ENCODE data around the gene FBN3.
"Not testable (repeated sequence)": the region's sequence is repeated elsewhere in the genome, so short reads cannot be mapped to it uniquely, and the experiment has no call there.

The FBN3 gene

GRCh38 chr19:8108560-8109445, 40.6 kb downstream of the FBN3 start:
- H3K27ac ChIP-seq, result no peak overlapping the region
- ChIA-PET POLR2A (ENCODE audit: low non-redundant PET) (no interaction called here), CTCF (interaction anchor here (0.7 kb wide), 1 partner anchor 378 kb away, joined by 4 read pairs; no protein-coding TSS in a partner anchor)
- no peak for TF ChIP-seq CTCF (conservative IDR thresholded peaks at IDR 0.05; ENCODE audit: low read depth)
- DNase-seq (ENCODE audit: low spot score), result no peak

GRCh38 chr19:8107301-8107903, 42.0 kb downstream of the FBN3 start:
- no peak overlapping the region for H3K27ac ChIP-seq
- DNase-seq (ENCODE audit: low spot score), result no peak
- CTCF ChIA-PET, result no interaction called here
- TF ChIP-seq CTCF (conservative IDR thresholded peaks at IDR 0.05; ENCODE audit: low read depth), result no peak
- POLR2A ChIA-PET (ENCODE audit: low non-redundant PET), result no interaction called here

- ChIA-PET POLR2A (ENCODE audit: low non-redundant PET) (no interaction called here), CTCF (no interaction called here)
- no peak for TF ChIP-seq CTCF (conservative IDR thresholded peaks at IDR 0.05; ENCODE audit: low read depth)
- no peak overlapping the region for H3K27ac ChIP-seq
- DNase-seq (ENCODE audit: low spot score), result no peak
Measured at GRCh38 chr19:8105471-8105870, 43.9 kb downstream of the FBN3 start.

- CTCF ChIA-PET; POLR2A ChIA-PET (ENCODE audit: low non-redundant PET); DNase-seq (ENCODE audit: low spot score); H3K27ac ChIP-seq: not testable (repeated sequence)
Measured at GRCh38 chr19:8101910-8102309, 47.5 kb downstream of the FBN3 start.

- DNase-seq (ENCODE audit: low spot score), result no peak
- H3K27ac ChIP-seq, result no peak overlapping the region
- CTCF ChIA-PET, result no interaction called here
- no peak for TF ChIP-seq CTCF (conservative IDR thresholded peaks at IDR 0.05; ENCODE audit: low read depth)
- POLR2A ChIA-PET (ENCODE audit: low non-redundant PET), result no interaction called here
Measured at GRCh38 chr19:8101311-8101710, 48.1 kb downstream of the FBN3 start.

- POLR2A ChIA-PET (ENCODE audit: low non-redundant PET), result no interaction called here
- no peak for TF ChIP-seq CTCF (conservative IDR thresholded peaks at IDR 0.05; ENCODE audit: low read depth)
- CTCF ChIA-PET, result no interaction called here
- H3K27ac ChIP-seq, result no peak overlapping the region
- DNase-seq (ENCODE audit: low spot score), result no peak
Measured at GRCh38 chr19:8097681-8098567, 51.5 kb downstream of the FBN3 start.
